NCI-H1105 treated with DMSO at 0.1 percent for 48 hours (cell line): ENCODE results near the gene EIF1AY.
"Not testable (repeated sequence)": the region's sequence is repeated elsewhere in the genome, so short reads cannot be mapped to it uniquely, and the experiment has no call there.

Source experiments
- DNase-seq: peaks from one replicate; lab custom pipeline; 2025; lab: John Stamatoyannopoulos, UW

The EIF1AY gene

GRCh38 chrY:20575531-20576121 lies at the start of gene EIF1AY:
EIF1AY (plus strand) TSS chrY:20575776; CDS start chrY:20575872, 96 bp downstream.
- DNase-seq, result no peak

- DNase-seq, result no peak
These were observed 47.1 kb upstream of the EIF1AY start for GRCh38 chrY:20528435-20528834.

- no peak for DNase-seq
These were observed 37.4 kb upstream of the EIF1AY start for GRCh38 chrY:20538186-20538585.

GRCh38 chrY:20538933-20539332 lies 36.6 kb upstream of the EIF1AY start:
- no peak for DNase-seq

- no peak for DNase-seq
These were observed 31.1 kb upstream of the EIF1AY start for GRCh38 chrY:20544451-20544960.

- DNase-seq, result no peak
These were observed 29.5 kb upstream of the EIF1AY start for GRCh38 chrY:20546071-20546470.

GRCh38 chrY:20549289-20549688 lies 26.3 kb upstream of the EIF1AY start:
- DNase-seq, result no peak

GRCh38 chrY:20551840-20552239 lies 23.7 kb upstream of the EIF1AY start:
- no peak for DNase-seq

GRCh38 chrY:20552764-20553323 lies 22.7 kb upstream of the EIF1AY start:
- DNase-seq, result not testable (repeated sequence)

GRCh38 chrY:20555820-20556219 lies 19.8 kb upstream of the EIF1AY start:
- no peak for DNase-seq

GRCh38 chrY:20558677-20559076 lies 16.9 kb upstream of the EIF1AY start:
- DNase-seq, result no peak

GRCh38 chrY:20559873-20560512 lies 15.6 kb upstream of the EIF1AY start:
- no peak for DNase-seq

GRCh38 chrY:20571306-20571705 lies 4.3 kb upstream of the EIF1AY start:
- no peak for DNase-seq

- DNase-seq, result no peak
These were observed 930 bp downstream of the EIF1AY start for GRCh38 chrY:20576506-20576905.

- no peak for DNase-seq
These were observed 2.6 kb downstream of the EIF1AY start for GRCh38 chrY:20578206-20578605.

- DNase-seq, result no peak
These were observed 6.1 kb downstream of the EIF1AY start for GRCh38 chrY:20581687-20582086.

GRCh38 chrY:20586161-20586560 lies 10.6 kb downstream of the EIF1AY start:
- no peak for DNase-seq
